ENCODE data around the gene ATF5. TPM values are rescaled to one million over a fixed set of nuclear protein-coding genes. Genes with fewer than 3 reads are reported as not detected.

Gene ATF5
- total and polyA plus RNA-seq, 2 donors (not counting 1 experiment from before 2014, with no cell fraction given) = 9.0 to 37.6 TPM

- Mint-ChIP-seq H3K4me3 (no peak overlapping the region), H3K9me3 (ENCODE audit: insufficient read depth) (no peaks in the 10 kb centered on the region), H3K27me3 (no peaks in the 10 kb centered on the region), H3K4me1 (no peaks in the 10 kb centered on the region), H3K27ac (no peak overlapping the region)
- WGBS (ENCODE audit: insufficient coverage) = 96% methylated on average over 18 of the region's 18 CpGs
- Histone ChIP-seq H3K27me3 (replicated peaks in 1 of 4; ENCODE audit: control extremely low read depth in 1 of 4, control insufficient read depth in 3 of 4, insufficient read depth in 4 of 4, low read length in 3 of 4) (no peaks in the 10 kb centered on the region), H2AFZ (ENCODE audit: insufficient read depth, low read depth, low read length, poor library complexity, severe bottlenecking) (no peak overlapping the region), H3K9me3 (ENCODE audit: control extremely low read depth in 1 of 3, control insufficient read depth in 2 of 3, insufficient read depth in 1 of 3, low read length in 2 of 3) (no peaks in the 10 kb centered on the region), H3K4me3 (ENCODE audit: control extremely low read depth in 1 of 5, extremely low read depth in 1 of 5, insufficient read depth in 1 of 5, low read depth in 2 of 5, low read length in 4 of 5) (no peak overlapping the region), H4K20me1 (ENCODE audit: control insufficient read depth, insufficient read depth, low read length, poor library complexity, severe bottlenecking) (no peaks in the 10 kb centered on the region), H3K9ac (ENCODE audit: low read length) (no peak overlapping the region), H3K36me3 (replicated peaks in 1 of 2; ENCODE audit: control extremely low read depth in 1 of 2, control insufficient read depth in 1 of 2, extremely low read depth in 1 of 2, insufficient read depth in 2 of 2, low read length in 1 of 2) (peaks cover 2 to 36% of the 10 kb centered on the region in 2 experiments), H3K27ac (ENCODE audit: low read length in 2 of 2) (no peak overlapping the region), H3K4me2 (replicated peaks; ENCODE audit: low read depth, low read length, poor library complexity, severe bottlenecking) (no peak overlapping the region), H3K79me2 (ENCODE audit: control insufficient read depth, insufficient read depth, low read length) (no peaks in the 10 kb centered on the region), H3K4me1 (ENCODE audit: control insufficient read depth in 2 of 2, insufficient read depth in 2 of 2, low read length in 2 of 2) (no peaks in the 10 kb centered on the region)
- intact Hi-C loops (cut with micrococcal nuclease) = no loop called here
- TF ChIP-seq CTCF (IDR thresholded peaks at IDR 0.05) (no peak), EZH2 (IDR thresholded peaks at IDR 0.05; ENCODE audit: borderline replicate concordance, insufficient read depth, low read depth, low read length, poor library complexity, severe bottlenecking) (no peak)
- ATAC-seq (ENCODE audit: low read depth) (no peak), DNase-seq (no peak)
- ChIA-PET CTCF (interaction anchor here (1.5 kb wide), 1 partner anchor 41 kb away, joined by 4 read pairs; no protein-coding TSS in a partner anchor), POLR2A (no interaction called here)
These were observed 48.9 kb downstream of the ATF5 start for GRCh38 chr19:49977881-49978280.

GRCh38 chr19:49978324-49978723 lies 49.3 kb downstream of the ATF5 start:
- Mint-ChIP-seq H3K9me3 (ENCODE audit: insufficient read depth) (no peaks in the 10 kb centered on the region), H3K27ac (no peak overlapping the region), H3K4me3 (no peak overlapping the region), H3K27me3 (no peaks in the 10 kb centered on the region), H3K4me1 (no peaks in the 10 kb centered on the region)
- ATAC-seq (ENCODE audit: low read depth) = no peak
- H3K27me3 ChIP-seq (replicated peaks in 1 of 4; ENCODE audit: control extremely low read depth in 1 of 4, control insufficient read depth in 3 of 4, insufficient read depth in 4 of 4, low read length in 3 of 4) = no peaks in the 10 kb centered on the region
- no peak overlapping the region for H3K4me2 ChIP-seq (replicated peaks; ENCODE audit: low read depth, low read length, poor library complexity, severe bottlenecking)
- WGBS (ENCODE audit: insufficient coverage) = 100% methylated on average over 7 of the region's 11 CpGs
- POLR2A ChIA-PET = no interaction called here
- peaks cover 3% of the 10 kb centered on the region for H4K20me1 ChIP-seq (ENCODE audit: control insufficient read depth, insufficient read depth, low read length, poor library complexity, severe bottlenecking)
- no peak for DNase-seq
- no peaks in the 10 kb centered on the region for H3K4me1 ChIP-seq (ENCODE audit: control insufficient read depth in 2 of 2, insufficient read depth in 2 of 2, low read length in 2 of 2)
- H3K79me2 ChIP-seq (ENCODE audit: control insufficient read depth, insufficient read depth, low read length) = no peaks in the 10 kb centered on the region
- TF ChIP-seq CTCF (IDR thresholded peaks at IDR 0.05) (no peak), EZH2 (IDR thresholded peaks at IDR 0.05; ENCODE audit: borderline replicate concordance, insufficient read depth, low read depth, low read length, poor library complexity, severe bottlenecking) (no peak)
- no peak overlapping the region for H3K4me3 ChIP-seq (ENCODE audit: control extremely low read depth in 1 of 5, extremely low read depth in 1 of 5, insufficient read depth in 1 of 5, low read depth in 2 of 5, low read length in 4 of 5)
- no peak overlapping the region for H3K9ac ChIP-seq (ENCODE audit: low read length)
- intact Hi-C loops (cut with micrococcal nuclease) = no loop called here
- CTCF ChIA-PET = interaction anchor here (1.5 kb wide), 1 partner anchor 41 kb away, joined by 4 read pairs; no protein-coding TSS in a partner anchor
- no peak overlapping the region for H2AFZ ChIP-seq (ENCODE audit: insufficient read depth, low read depth, low read length, poor library complexity, severe bottlenecking)
- no peak overlapping the region for H3K27ac ChIP-seq (ENCODE audit: low read length in 2 of 2)
- no peaks in the 10 kb centered on the region for H3K9me3 ChIP-seq (ENCODE audit: control extremely low read depth in 1 of 3, control insufficient read depth in 2 of 3, insufficient read depth in 1 of 3, low read length in 2 of 3)
- peaks cover 2 to 36% of the 10 kb centered on the region in 2 experiments for H3K36me3 ChIP-seq (replicated peaks in 1 of 2; ENCODE audit: control extremely low read depth in 1 of 2, control insufficient read depth in 1 of 2, extremely low read depth in 1 of 2, insufficient read depth in 2 of 2, low read length in 1 of 2)

All from B cell (primary cell).